IMR-90 (cell line): Measurements from ENCODE around the gene OR7D2.

Experiments
- BHLHE40 ChIP-seq: fragments of 150-350 bp; IDR thresholded peaks from 2 replicates; pipeline ENCODE4 v1.6.1; 2016; ENCODE audit warnings: mild to moderate bottlenecking, low read depth, low read length
- CEBPB ChIP-seq: IDR thresholded peaks from 2 replicates; pipeline ENCODE4 v1.6.1; 2012; ENCODE audit warnings: low read depth, low read length, improper control_type of control experiment
- FOS ChIP-seq: fragments of 150-350 bp; IDR thresholded peaks from 2 replicates; pipeline ENCODE4 v1.6.1; 2016; ENCODE audit warnings: low read depth, low read length
- MAZ ChIP-seq: IDR thresholded peaks from 2 replicates; pipeline ENCODE4 v1.6.1; 2012; ENCODE audit warnings: low read depth, mild to moderate bottlenecking, low read length, improper control_type of control experiment, moderate library complexity, borderline replicate concordance
- MXI1 ChIP-seq: IDR thresholded peaks from 2 replicates; pipeline ENCODE4 v1.6.1; 2012; ENCODE audit warnings: low read depth, mild to moderate bottlenecking, low read length, moderate library complexity, borderline replicate concordance
- NFE2L2 ChIP-seq: fragments of 150-350 bp; IDR thresholded peaks from 2 replicates; pipeline ENCODE4 v1.6.1; 2016; ENCODE audit warnings: low read depth, mild to moderate bottlenecking, low read length
- POLR2A ChIP-seq: IDR thresholded peaks from 2 replicates; pipeline ENCODE4 v1.6.1; 2012; ENCODE audit warnings: mild to moderate bottlenecking, low read depth, low read length
- RAD21 ChIP-seq: IDR thresholded peaks from 2 replicates; pipeline ENCODE4 v1.6.1; 2012; ENCODE audit warnings: low read length, improper control_type of control experiment
- RFX5 ChIP-seq: IDR thresholded peaks from 2 replicates; pipeline ENCODE4 v1.8.0; 2012; ENCODE audit warnings: low read depth, mild to moderate bottlenecking, low read length, moderate library complexity
- SMC3 ChIP-seq: fragments of 150-350 bp; IDR thresholded peaks from 2 replicates; pipeline ENCODE4 v1.6.1; 2016; ENCODE audit warnings: low read depth, mild to moderate bottlenecking, antibody characterized with exemption, low read length, moderate library complexity
- TF ChIP-seq, protein P1 (sequence below): conservative IDR thresholded peaks from 2 replicates; pipeline ENCODE4 v1.5.1; 2012; ENCODE audit warnings: mild to moderate bottlenecking, low read depth, low read length, improper control_type of control experiment
- TF ChIP-seq, protein P2 (sequence below): fragments of 150-350 bp; IDR thresholded peaks from 2 replicates; pipeline ENCODE4 v1.6.1; 2017; ENCODE audit warnings: mild to moderate bottlenecking, antibody characterized with exemption, low read length, low read depth
- TF ChIP-seq, protein P3 (sequence below): fragments of 150-350 bp; IDR thresholded peaks from 2 replicates; pipeline ENCODE4 v1.6.1; 2016; ENCODE audit warnings: low read depth, mild to moderate bottlenecking, low read length, moderate library complexity, borderline replicate concordance

DNA sequence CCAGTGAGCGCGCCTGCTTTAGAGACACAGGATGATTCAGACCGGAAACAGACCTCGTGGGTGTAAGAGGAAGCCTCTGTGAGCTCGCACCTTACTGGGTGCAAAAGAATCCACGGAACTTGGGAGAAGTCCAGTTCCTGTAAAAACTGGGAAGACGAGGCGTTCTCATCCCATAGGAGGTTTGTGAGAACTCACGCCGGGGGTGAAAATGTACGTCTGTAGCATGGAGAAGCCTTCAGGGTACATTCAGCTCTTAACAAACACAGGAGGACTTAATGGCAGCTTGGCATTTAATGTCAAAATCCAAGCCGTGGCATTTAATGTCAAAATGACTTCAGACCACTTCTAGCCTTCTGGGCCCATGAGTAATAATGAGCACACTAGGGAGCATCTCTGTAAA, 17.4 kb upstream of the OR7D2 start:
- TF ChIP-seq, protein P1, sequence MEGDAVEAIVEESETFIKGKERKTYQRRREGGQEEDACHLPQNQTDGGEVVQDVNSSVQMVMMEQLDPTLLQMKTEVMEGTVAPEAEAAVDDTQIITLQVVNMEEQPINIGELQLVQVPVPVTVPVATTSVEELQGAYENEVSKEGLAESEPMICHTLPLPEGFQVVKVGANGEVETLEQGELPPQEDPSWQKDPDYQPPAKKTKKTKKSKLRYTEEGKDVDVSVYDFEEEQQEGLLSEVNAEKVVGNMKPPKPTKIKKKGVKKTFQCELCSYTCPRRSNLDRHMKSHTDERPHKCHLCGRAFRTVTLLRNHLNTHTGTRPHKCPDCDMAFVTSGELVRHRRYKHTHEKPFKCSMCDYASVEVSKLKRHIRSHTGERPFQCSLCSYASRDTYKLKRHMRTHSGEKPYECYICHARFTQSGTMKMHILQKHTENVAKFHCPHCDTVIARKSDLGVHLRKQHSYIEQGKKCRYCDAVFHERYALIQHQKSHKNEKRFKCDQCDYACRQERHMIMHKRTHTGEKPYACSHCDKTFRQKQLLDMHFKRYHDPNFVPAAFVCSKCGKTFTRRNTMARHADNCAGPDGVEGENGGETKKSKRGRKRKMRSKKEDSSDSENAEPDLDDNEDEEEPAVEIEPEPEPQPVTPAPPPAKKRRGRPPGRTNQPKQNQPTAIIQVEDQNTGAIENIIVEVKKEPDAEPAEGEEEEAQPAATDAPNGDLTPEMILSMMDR: no peak
- TF ChIP-seq RFX5 (no peak), FOS (no peak), POLR2A (no peak), SMC3 (no peak), CEBPB (no peak), MAZ (no peak), NFE2L2 (no peak), BHLHE40 (no peak), MXI1 (no peak), RAD21 (no peak)
- TF ChIP-seq, protein P2, sequence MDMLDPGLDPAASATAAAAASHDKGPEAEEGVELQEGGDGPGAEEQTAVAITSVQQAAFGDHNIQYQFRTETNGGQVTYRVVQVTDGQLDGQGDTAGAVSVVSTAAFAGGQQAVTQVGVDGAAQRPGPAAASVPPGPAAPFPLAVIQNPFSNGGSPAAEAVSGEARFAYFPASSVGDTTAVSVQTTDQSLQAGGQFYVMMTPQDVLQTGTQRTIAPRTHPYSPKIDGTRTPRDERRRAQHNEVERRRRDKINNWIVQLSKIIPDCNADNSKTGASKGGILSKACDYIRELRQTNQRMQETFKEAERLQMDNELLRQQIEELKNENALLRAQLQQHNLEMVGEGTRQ: no peak
- TF ChIP-seq, protein P3, sequence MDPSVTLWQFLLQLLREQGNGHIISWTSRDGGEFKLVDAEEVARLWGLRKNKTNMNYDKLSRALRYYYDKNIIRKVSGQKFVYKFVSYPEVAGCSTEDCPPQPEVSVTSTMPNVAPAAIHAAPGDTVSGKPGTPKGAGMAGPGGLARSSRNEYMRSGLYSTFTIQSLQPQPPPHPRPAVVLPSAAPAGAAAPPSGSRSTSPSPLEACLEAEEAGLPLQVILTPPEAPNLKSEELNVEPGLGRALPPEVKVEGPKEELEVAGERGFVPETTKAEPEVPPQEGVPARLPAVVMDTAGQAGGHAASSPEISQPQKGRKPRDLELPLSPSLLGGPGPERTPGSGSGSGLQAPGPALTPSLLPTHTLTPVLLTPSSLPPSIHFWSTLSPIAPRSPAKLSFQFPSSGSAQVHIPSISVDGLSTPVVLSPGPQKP: no peak
